Measurements from ENCODE around the gene BICC1. TPM values are rescaled to one million over a fixed set of nuclear protein-coding genes. Genes with fewer than 3 reads are reported as not detected.
A peak's percentile ranks its signal among the peaks of the same experiment; 100 is the strongest.

Gene BICC1
- total RNA-seq, 6 donors from 2014 or later, result 3.1 to 10.5 (median 3.9) TPM

GRCh38 chr10:58662314-58662713, 149.6 kb downstream of the BICC1 start:
- Histone ChIP-seq H3K9me3 (peaks cover 0 to 3% (median 0%) of the 10 kb centered on the region in 4 donors), H3K27ac (no peak overlapping the region), H3K27me3 (no peaks in the 10 kb centered on the region), H3K4me1 (peaks cover 0 to 4% (median 2%) of the 10 kb centered on the region in 4 donors), H3K4me3 (no peak overlapping the region), H3K36me3 (no peaks in the 10 kb centered on the region)
- DNase-seq (no peak), ATAC-seq (ENCODE audit: low FRiP score in 2 of 2) (peak in 1 of 2 donors; percentile 80)
- WGBS, 2 donors, result 61 to 73% methylated on average over 4 of the region's 4 CpGs
- TF ChIP-seq POLR2A (IDR thresholded peaks at IDR 0.05) (no peak), POLR2AphosphoS5 (IDR thresholded peaks at IDR 0.05) (no peak), CTCF (IDR thresholded peaks at IDR 0.05) (no peak), EP300 (IDR thresholded peaks at IDR 0.05) (no peak)

GRCh38 chr10:58665361-58665760, 152.7 kb downstream of the BICC1 start:
- H3K9me3 ChIP-seq, result peaks cover 0 to 3% (median 0%) of the 10 kb centered on the region in 4 donors
- 47 to 49% methylated on average over 3 of the region's 3 CpGs for WGBS, 2 donors
- H3K27me3 ChIP-seq, result no peaks in the 10 kb centered on the region
- H3K4me1 ChIP-seq, result peaks cover 0 to 4% (median 2%) of the 10 kb centered on the region in 4 donors
- no peaks in the 10 kb centered on the region for H3K36me3 ChIP-seq
- H3K4me3 ChIP-seq, result peak overlapping the region in 1 of 4 donors; percentile 38
- ATAC-seq (ENCODE audit: low FRiP score in 2 of 2) (no peak), DNase-seq (no peak)
- no peak for TF ChIP-seq CTCF (IDR thresholded peaks at IDR 0.05)
- no peak for TF ChIP-seq POLR2AphosphoS5 (IDR thresholded peaks at IDR 0.05)
- TF ChIP-seq EP300 (IDR thresholded peaks at IDR 0.05), result no peak
- no peak for TF ChIP-seq POLR2A (IDR thresholded peaks at IDR 0.05)
- peak overlapping the region in 1 of 4 donors; percentile 34 for H3K27ac ChIP-seq

DNA sequence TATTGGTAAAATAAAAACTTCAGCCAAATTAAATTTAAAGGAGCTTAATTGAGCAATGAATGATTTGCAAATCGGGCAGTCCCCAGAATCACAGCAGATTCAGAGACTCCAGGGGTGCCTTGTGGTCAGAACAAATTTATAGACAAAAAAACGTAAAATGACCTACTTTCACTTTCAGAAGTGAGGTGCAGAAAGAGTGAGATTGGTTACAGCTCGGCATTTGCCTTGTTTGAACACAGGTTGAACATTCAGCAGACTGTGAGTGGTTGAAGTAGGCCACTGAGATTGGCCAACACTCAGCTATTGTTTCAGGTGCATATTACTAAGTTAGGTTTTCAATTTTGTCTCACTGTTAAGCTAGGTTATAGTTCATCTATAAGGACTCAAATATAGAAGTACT, 153.4 kb downstream of the BICC1 start:
- peak overlapping the region in 2 of 4 donors; percentile 30 to 34 for H3K27ac ChIP-seq
- TF ChIP-seq CTCF (IDR thresholded peaks at IDR 0.05) (no peak), POLR2AphosphoS5 (IDR thresholded peaks at IDR 0.05) (no peak), EP300 (IDR thresholded peaks at IDR 0.05) (no peak), POLR2A (IDR thresholded peaks at IDR 0.05) (no peak)
- DNase-seq, result peak in 1 of 2 donors; percentile 57

GRCh38 chr10:58667658-58668310, 155.1 kb downstream of the BICC1 start:
- Histone ChIP-seq H3K9me3 (peaks cover 0 to 3% (median 0%) of the 10 kb centered on the region in 4 donors), H3K4me3 (no peak overlapping the region), H3K36me3 (no peaks in the 10 kb centered on the region), H3K4me1 (peaks cover 0 to 4% (median 2%) of the 10 kb centered on the region in 4 donors), H3K27me3 (no peaks in the 10 kb centered on the region), H3K27ac (no peak overlapping the region)
- ATAC-seq (ENCODE audit: low FRiP score in 2 of 2), result no peak
- no peak for DNase-seq
- WGBS, 2 donors, result 72 to 75% methylated on average over 3 of the region's 3 CpGs
- TF ChIP-seq EP300 (IDR thresholded peaks at IDR 0.05) (no peak), POLR2AphosphoS5 (IDR thresholded peaks at IDR 0.05) (no peak), POLR2A (IDR thresholded peaks at IDR 0.05) (no peak), CTCF (IDR thresholded peaks at IDR 0.05) (no peak)

More for the DNA sequence above, 153.4 kb downstream of the BICC1 start:
- ATAC-seq (ENCODE audit: low FRiP score in 2 of 2), result peak in 1 of 2 donors; percentile 37
- no peaks in the 10 kb centered on the region for H3K36me3 ChIP-seq
- peak overlapping the region in 3 of 4 donors; percentile 18 to 38 (median 29) for H3K4me3 ChIP-seq
- whole genome bisulfite sequencing, 2 donors, result 24 to 44% methylated on average over 3 of the region's 3 CpGs
- H3K4me1 ChIP-seq, result peaks cover 0 to 4% (median 2%) of the 10 kb centered on the region in 4 donors
- H3K9me3 ChIP-seq, result peaks cover 0 to 3% (median 0%) of the 10 kb centered on the region in 4 donors
- H3K27me3 ChIP-seq, result no peaks in the 10 kb centered on the region

DNA sequence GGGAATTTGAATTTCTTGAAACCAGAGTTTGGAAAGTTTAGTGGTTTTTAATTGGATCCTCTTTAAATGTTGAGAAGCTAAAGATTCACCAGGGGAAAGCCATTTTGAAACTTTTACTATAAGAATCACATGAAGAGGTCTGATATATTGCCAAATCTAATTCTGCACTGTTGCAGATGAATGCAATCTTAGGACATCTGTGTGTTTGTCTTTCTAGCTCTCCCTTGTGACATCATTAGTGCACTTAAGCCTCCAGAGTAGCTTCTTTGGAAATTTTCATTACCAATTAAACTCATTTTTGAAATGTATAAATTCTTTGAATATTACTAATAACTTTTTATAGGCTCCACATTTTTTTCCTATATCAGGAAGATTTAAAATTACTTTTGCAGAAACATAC, 160.2 kb downstream of the BICC1 start:
- Histone ChIP-seq H3K9me3 (no peaks in the 10 kb centered on the region), H3K4me1 (no peaks in the 10 kb centered on the region), H3K36me3 (no peaks in the 10 kb centered on the region), H3K27ac (no peak overlapping the region), H3K27me3 (no peaks in the 10 kb centered on the region), H3K4me3 (no peak overlapping the region)
- DNase-seq, result no peak
- TF ChIP-seq CTCF (IDR thresholded peaks at IDR 0.05) (no peak), EP300 (IDR thresholded peaks at IDR 0.05) (no peak), POLR2AphosphoS5 (IDR thresholded peaks at IDR 0.05) (no peak), POLR2A (IDR thresholded peaks at IDR 0.05) (no peak)
- no peak for ATAC-seq (ENCODE audit: low FRiP score in 2 of 2)

Measured in upper lobe of left lung (tissue), 6 donors.